ENCODE measurements around the gene MFSD6L.

MFSD6L gene

GRCh38 chr17:8798846-8799569 lies at the start of gene MFSD6L:
MFSD6L (minus strand) TSS chr17:8799365; CDS start chr17:8799120, 245 bp downstream.
- H3K27ac ChIP-seq = no peak within 1 kb of the TSS
- H3K36me3 ChIP-seq = no peaks in the 10 kb centered on the region
- no peak within 1 kb of the TSS for H3K4me3 ChIP-seq (ENCODE audit: low read depth, low read length)
- DNase-seq = no peak
- H3K9me3 ChIP-seq (ENCODE audit: severe bottlenecking) = no peaks in the 10 kb centered on the region
- TF ChIP-seq CTCF (IDR thresholded peaks at IDR 0.05; ENCODE audit: low read depth, low read length) = no peak
- H3K27me3 ChIP-seq (ENCODE audit: insufficient read depth, low read depth, severe bottlenecking) = no peaks in the 10 kb centered on the region

GRCh38 chr17:8847891-8848290 lies 48.7 kb upstream of the MFSD6L start:
- no peaks in the 10 kb centered on the region for H3K27me3 ChIP-seq (ENCODE audit: insufficient read depth, low read depth, severe bottlenecking)
- TF ChIP-seq CTCF (IDR thresholded peaks at IDR 0.05; ENCODE audit: low read depth, low read length) = no peak
- no peak for DNase-seq
- no peaks in the 10 kb centered on the region for H3K36me3 ChIP-seq
- no peaks in the 10 kb centered on the region for H3K9me3 ChIP-seq (ENCODE audit: severe bottlenecking)
- H3K4me3 ChIP-seq (ENCODE audit: low read depth, low read length) = no peak overlapping the region
- H3K27ac ChIP-seq = no peak overlapping the region

GRCh38 chr17:8846768-8847211 lies 47.6 kb upstream of the MFSD6L start:
- peak; percentile 42 for DNase-seq
- no peaks in the 10 kb centered on the region for H3K9me3 ChIP-seq (ENCODE audit: severe bottlenecking)
- H3K4me3 ChIP-seq (ENCODE audit: low read depth, low read length) = no peak overlapping the region
- H3K27ac ChIP-seq = no peak overlapping the region
- no peaks in the 10 kb centered on the region for H3K27me3 ChIP-seq (ENCODE audit: insufficient read depth, low read depth, severe bottlenecking)
- TF ChIP-seq CTCF (IDR thresholded peaks at IDR 0.05; ENCODE audit: low read depth, low read length) = no peak
- H3K36me3 ChIP-seq = no peaks in the 10 kb centered on the region

GRCh38 chr17:8844229-8845218 lies 45.4 kb upstream of the MFSD6L start:
- H3K36me3 ChIP-seq = no peaks in the 10 kb centered on the region
- no peak for TF ChIP-seq CTCF (IDR thresholded peaks at IDR 0.05; ENCODE audit: low read depth, low read length)
- no peaks in the 10 kb centered on the region for H3K9me3 ChIP-seq (ENCODE audit: severe bottlenecking)
- H3K4me3 ChIP-seq (ENCODE audit: low read depth, low read length) = no peak overlapping the region
- H3K27me3 ChIP-seq (ENCODE audit: insufficient read depth, low read depth, severe bottlenecking) = no peaks in the 10 kb centered on the region
- H3K27ac ChIP-seq = no peak overlapping the region
- no peak for DNase-seq

- Histone ChIP-seq H3K36me3 (no peaks in the 10 kb centered on the region), H3K9me3 (ENCODE audit: severe bottlenecking) (no peaks in the 10 kb centered on the region), H3K27ac (no peak overlapping the region), H3K27me3 (ENCODE audit: insufficient read depth, low read depth, severe bottlenecking) (no peaks in the 10 kb centered on the region), H3K4me3 (ENCODE audit: low read depth, low read length) (no peak overlapping the region)
- no peak for TF ChIP-seq CTCF (IDR thresholded peaks at IDR 0.05; ENCODE audit: low read depth, low read length)
- no peak for DNase-seq
Observed at GRCh38 chr17:8843344-8843743, 44.2 kb upstream of the MFSD6L start.
